IPS DF 19.7 (cell line): ENCODE results near the gene THBS3.
"Not testable (repeated sequence)": the region's sequence is repeated elsewhere in the genome, so short reads cannot be mapped to it uniquely, and the experiment has no call there.

Source experiments
- DNase-seq: peaks from one replicate; pipeline ENCODE4 v3.0.0-alpha.2; 2013; ENCODE audit warnings: low read depth, low spot score

The THBS3 gene

DNA sequence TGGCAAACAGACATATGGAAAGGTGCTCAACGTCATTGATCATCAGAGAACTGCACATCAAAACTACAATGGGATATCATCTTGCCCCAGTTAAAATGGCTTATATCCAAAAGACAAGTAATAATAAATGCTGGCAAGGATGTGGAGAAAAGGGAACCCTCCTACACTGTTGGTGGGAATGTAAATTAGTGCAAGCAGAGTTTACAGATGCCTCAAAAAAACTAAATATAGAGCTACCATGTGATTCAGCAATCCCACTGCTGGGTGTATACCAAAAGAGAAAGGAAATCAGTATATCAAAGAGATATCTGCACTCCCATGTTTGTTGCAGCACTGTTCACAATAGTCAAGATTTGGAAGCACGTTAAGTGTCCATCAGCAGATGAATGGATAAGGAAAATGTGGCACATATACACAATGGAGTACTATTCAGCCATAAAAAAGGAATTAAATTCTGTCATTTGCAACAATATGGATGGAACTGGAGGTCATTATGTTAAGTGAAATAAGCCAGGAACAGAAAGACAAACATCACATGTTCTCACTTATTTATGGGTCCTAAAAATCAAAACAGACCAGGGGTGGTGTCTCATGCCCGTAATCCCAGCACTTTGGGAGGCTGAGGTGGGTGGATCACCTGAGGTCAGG, 51.6 kb downstream of the THBS3 start:
- not testable (repeated sequence) for DNase-seq
